ENCODE results near the gene PLA2G15. TPM values are rescaled to one million over a fixed set of nuclear protein-coding genes. Genes with fewer than 3 reads are reported as not detected.

Gene PLA2G15
- 10 to 100 TPM; 24.0 to 42.9 (median 31.1) TPM for total RNA-seq

- TF ChIP-seq CTCF (IDR thresholded peaks at IDR 0.05), result no peak
- DNase-seq (ENCODE audit: low spot score) (peak; percentile 88), ATAC-seq (ENCODE audit: low FRiP score) (peak; percentile 97)
Measured at GRCh38 chr16:68244903-68245853, at the start of gene PLA2G15. Gene PLA2G15, plus strand, starts transcription at chr16:68245373. Its CDS starts 54 bp downstream, at chr16:68245427.

GRCh38 chr16:68197250-68197649 is 47.9 kb upstream of the PLA2G15 start:
- no peak for ATAC-seq (ENCODE audit: low FRiP score)
- no peak for DNase-seq (ENCODE audit: low spot score)
- TF ChIP-seq CTCF (IDR thresholded peaks at IDR 0.05), result no peak

GRCh38 chr16:68200088-68200783 is 44.9 kb upstream of the PLA2G15 start:
- TF ChIP-seq CTCF (IDR thresholded peaks at IDR 0.05), result no peak
- DNase-seq (ENCODE audit: low spot score) (no peak), ATAC-seq (ENCODE audit: low FRiP score) (no peak)

- ATAC-seq (ENCODE audit: low FRiP score) (no peak), DNase-seq (ENCODE audit: low spot score) (no peak)
- no peak for TF ChIP-seq CTCF (IDR thresholded peaks at IDR 0.05)
Measured at GRCh38 chr16:68202091-68202519, 43.1 kb upstream of the PLA2G15 start.

GRCh38 chr16:68206245-68206644 is 38.9 kb upstream of the PLA2G15 start:
- no peak for TF ChIP-seq CTCF (IDR thresholded peaks at IDR 0.05)

GRCh38 chr16:68214726-68215125 is 30.4 kb upstream of the PLA2G15 start:
- no peak for DNase-seq (ENCODE audit: low spot score)
- no peak for TF ChIP-seq CTCF (IDR thresholded peaks at IDR 0.05)
- ATAC-seq (ENCODE audit: low FRiP score), result no peak

More at GRCh38 chr16:68206245-68206644, 38.9 kb upstream of the PLA2G15 start:
- ATAC-seq (ENCODE audit: low FRiP score) (no peak), DNase-seq (ENCODE audit: low spot score) (no peak)

Data from omental fat pad (tissue), 4 donors.